ENCODE measurements around the gene CPOX. TPM values are rescaled to one million over a fixed set of nuclear protein-coding genes. Genes with fewer than 3 reads are reported as not detected.
"Not testable (repeated sequence)": the region's sequence is repeated elsewhere in the genome, so short reads cannot be mapped to it uniquely, and the experiment has no call there.

Gene CPOX
- 22.1 and 27.8 TPM in 2 replicates for total RNA-seq

DNA sequence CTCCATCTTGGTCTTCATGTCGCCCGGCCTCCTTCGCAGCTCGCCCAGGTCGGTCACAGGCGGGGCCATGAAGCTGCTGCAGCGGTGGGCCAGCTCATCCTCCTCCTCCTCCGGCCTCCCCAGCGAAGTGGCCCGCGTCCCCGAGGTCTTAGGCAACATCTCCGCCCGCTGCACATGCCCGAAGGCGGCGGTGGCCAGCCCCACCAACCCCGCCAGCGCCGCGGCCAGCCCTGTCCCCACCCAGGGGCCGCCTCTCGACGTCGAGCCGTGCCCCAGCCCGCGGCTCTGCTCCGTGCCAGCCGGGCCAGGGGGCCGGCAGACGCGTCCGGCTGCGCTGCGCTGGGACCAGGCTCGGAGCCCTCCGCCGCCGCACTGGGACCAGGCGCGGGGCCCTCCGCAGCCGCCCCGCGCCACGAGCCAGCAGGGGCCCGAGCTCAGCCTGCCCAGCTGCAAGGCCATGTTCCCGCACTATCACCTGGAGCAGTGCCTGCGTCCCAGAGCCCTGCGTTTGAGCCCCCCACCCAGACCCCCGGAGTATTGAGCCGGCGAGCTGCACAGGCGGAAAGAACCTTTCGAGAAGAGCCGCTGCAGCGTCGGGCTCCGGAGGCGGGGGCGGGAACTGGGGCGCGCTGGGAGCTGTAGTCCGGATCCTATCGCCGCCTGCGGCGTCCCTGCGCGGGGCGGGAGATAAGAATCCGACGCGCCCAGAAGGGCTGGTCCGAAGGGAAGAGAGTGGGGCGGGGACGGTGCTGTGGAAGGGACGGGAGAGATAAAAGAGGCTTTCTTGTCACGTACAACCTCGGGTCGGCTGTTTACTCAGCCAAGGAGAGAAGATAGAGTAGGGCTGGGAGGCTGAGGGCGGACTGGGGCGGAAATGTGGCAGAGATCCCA lies at the start of gene CPOX:
TSS of gene CPOX (minus strand) at position 566 of the 891 bp plus-strand sequence. CDS start at position 459, 107 bp downstream.
- DNase-seq (ENCODE audit: low read depth), result peak; percentile 64

DNA sequence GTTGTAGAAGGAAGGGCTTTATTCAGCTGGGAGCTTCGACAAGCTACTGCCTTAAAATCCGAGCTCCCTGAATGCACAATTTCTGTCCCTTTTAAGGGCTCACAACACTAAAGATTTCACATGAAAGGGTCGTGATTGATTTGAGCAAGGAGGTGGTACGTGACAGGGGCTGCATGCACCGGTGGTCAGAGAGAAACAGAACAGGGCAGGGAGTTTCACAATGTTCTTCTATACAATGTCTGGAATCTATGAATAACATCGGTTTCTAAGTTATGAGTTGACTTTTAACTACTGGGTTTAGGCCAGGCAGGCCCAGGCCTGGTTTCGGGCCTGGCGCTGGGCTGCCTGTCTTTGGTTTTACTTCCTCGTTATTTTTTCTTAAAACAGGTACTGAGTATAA lies 49.4 kb upstream of the CPOX start:
- not testable (repeated sequence) for DNase-seq (ENCODE audit: low read depth)

DNA sequence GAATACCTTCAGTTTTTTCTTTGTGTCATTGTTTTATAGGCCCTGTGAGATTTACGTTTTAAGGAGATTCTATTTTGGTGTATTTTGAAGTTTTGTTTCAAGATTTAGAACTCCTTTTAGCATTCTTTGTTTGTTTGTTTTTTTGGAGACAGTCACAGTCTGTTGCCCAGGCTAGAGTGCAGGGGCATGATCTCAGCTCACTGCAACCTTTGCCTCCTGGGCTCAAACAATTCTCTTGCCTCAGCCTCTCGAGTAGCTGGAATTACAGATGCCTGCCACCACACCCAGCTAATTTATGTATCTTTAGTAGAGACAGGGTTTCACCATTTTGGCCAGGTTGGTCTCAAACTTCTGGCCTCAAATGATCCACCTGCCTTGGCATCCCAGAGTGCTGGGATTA lies 48.3 kb upstream of the CPOX start:
- DNase-seq (ENCODE audit: low read depth), result not testable (repeated sequence)

DNA sequence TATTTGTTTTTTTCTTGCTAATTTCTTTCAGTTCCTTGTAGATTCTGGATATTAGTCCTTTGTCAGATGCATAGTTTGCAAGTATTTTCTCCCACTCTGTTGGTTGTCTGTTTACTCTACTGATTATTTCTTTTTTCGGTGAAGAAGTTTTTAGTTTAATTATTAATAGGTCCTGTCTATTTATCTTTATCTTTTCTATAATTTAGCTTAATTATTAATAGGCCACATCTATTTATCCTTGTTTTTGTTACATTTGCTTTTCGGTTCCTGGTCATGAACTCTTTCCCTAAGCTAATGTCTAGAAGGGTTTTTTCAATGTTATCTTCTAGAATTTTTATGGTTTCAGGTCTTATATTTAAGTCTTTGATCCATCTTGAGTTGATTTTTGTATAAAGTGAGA lies 45.1 kb upstream of the CPOX start:
- DNase-seq (ENCODE audit: low read depth), result not testable (repeated sequence)

DNA sequence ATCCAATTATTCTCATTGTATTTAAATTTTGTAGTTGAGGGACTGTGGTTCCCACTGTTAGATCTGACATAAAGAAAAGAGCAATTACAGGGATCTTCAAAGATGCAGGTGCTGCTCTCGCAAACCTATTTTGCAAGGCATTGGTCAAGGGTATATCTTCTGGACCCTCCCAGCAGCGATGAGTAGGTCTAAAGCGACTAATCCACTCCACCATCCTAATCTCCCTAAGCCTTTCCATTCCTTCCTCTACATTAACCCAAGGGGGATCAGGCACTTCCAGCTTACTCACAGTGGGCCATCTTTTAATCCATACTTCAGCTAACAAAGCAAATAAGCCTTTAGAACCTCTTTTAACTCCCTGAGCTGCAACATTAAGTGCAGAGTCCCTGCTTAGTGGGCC lies 37.0 kb upstream of the CPOX start:
- DNase-seq (ENCODE audit: low read depth), result no peak

DNA sequence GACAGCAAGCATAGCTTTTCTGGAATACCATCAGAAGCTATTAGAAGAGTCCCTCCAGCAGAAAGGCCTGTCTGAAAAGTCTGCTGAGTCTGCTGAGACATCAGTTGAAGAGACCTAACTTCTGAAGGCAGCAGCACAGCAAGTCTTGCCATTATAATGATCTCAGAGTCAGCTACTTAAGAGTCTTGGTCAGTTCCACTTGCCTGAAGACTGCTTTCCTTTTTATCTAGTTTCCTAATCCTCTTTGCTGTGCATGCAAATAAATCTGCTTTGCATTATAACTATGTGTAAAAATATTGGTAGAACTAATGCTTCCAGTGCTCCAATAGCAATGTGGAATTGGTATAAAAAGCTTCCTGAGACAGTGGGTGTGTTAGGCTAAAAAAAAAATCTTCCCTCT lies 34.9 kb upstream of the CPOX start:
- DNase-seq (ENCODE audit: low read depth), result no peak

DNA sequence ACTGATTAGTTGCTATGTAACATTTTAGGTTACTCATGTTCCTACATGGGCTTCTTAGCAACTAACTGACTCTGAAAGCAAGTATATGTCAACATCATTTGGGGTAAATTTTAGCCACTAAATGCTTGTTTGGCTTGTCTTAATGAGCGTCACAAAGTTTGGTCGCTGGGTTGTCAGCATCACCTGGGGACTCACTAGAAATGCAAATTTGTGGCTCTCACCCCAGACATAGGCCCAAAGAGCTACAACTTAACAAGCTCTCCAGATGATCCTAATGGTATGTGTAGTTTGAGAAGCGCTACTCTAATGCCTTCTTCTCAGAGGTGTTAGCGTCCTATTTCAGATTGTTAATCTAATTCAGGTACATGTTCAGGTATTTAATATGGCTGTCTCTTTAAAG lies 32.7 kb upstream of the CPOX start:
- no peak for DNase-seq (ENCODE audit: low read depth)

DNA sequence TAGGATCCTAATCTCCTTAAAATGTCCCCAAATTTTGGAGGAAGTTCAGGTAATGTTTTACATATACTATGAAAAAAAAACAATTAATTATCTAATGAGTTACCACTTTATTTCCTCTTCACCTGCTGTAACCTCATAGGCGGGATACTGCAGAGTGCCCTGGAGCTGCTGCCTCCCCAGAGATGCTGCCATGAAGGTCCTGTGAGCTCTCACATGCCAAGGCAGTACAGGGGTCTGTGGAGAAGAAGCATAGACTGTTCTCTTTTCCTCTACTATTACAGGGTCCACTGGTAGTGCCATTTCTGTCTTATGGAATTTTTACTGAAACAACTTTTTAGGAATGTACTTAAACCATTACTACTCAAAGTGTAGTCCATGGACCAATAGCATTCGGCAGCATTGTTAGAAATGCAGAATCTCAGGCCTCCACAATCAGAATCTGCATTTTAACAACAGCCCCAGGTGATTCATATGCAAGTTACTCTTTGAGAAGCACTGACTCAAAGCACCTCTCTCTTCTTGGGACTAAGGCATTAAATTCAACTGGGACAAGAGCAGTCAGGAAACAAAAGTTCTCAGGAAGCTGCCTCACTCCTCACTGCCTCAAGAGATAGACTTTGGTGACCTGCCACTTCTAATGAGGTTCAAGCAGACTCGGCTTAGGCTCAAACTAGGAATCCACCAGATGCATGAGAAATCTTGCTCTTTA lies 30.3 kb upstream of the CPOX start:
- DNase-seq (ENCODE audit: low read depth), result no peak

DNA sequence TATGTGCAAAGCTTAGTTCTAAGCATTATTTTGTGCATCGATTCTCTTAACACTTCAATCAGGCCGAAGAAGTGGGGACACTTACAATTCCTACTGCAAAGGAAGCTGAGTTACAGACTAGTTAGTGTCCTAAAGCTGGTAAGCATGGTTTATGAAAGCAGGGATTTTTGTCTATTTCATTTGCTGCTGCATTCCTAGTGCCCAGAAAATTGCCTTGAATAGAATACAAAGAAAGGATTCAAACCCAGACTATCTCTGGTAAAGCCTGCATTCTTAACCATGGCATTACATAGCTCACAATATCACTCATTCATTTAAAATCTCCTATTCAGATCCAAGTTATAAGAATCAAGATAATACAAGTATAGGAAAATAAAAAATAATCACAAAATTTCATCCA lies 24.4 kb upstream of the CPOX start:
- no peak for DNase-seq (ENCODE audit: low read depth)

DNA sequence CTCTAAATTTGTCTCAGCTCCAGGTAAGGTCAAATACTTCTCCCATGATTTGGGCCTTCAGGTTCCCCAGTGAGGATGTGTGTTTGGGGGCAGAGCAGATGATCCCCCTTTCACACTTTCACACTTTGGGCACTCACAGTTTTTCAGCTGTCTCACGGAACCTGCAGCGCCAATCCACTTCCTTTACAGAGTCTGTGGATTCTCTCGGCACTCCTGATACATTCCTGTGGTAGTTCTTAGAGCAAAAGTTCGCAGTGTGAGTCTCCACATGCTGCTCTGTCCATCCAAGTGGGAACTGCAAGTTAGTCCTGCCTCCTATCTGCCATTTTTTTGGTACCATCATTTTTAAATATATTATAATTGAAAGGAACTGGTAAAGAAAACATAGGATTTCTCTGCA lies 20.2 kb upstream of the CPOX start:
- DNase-seq (ENCODE audit: low read depth), result peak; percentile 28

DNA sequence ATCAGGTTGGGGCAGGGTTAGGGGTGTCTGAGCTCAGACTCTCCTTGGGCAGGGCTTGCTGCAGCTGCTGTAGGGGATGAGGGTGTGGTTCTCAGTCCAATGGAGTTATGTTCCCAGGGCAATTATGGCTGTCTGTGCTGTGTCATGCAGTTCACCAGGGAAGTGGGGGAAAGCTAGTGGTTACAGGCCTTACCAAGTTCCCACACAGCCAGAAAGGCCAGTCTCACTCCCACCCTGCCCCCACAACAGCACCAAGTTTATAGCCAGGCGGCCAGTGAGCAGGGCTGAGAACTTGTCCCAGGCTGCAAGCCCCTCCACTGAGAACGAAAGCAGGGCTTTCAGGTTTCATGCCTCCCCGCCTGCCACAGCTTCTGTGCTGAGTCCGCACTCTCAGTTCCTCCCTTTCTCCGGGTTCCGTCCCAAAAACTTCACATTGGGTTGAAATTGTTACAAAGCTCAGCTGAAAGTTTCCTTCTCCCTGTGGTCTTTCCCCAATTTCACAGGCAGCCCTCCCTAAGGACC lies 19.6 kb upstream of the CPOX start:
- DNase-seq (ENCODE audit: low read depth), result no peak

DNA sequence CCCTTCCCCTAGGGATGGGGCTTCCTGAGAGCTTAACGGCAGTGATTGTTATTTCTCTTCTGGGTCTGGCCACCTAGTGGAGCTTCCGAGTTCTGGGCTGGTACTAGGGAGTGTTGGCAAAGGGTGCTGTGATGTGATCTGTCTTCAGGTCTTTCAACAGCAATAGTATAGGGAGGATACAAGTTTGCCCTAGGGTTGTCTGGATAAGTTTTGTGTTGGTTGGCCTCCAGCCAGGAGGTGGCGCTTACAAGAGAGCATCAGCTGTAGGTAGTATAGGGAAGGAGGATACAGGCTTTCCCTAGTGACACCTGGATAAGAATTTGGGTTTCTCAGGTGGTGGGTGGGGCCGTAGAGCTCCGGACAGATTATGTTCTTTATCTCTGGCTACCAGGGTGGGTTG lies 19.2 kb upstream of the CPOX start:
- DNase-seq (ENCODE audit: low read depth), result no peak

DNA sequence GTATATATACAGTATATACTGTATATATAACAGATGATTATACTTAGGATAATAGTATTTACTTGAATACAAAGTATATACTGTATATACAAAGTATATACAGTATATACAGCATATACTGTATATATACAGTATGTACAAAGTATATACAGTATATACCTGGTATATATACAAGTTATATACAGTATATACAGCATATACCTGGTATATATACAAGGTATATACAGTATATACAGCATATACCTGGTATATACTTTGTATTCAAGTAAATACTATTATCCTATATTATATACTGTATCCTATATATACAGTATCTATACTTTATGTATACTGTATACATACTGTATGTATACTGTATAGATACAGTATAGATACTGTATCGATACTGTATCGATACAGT lies 14.6 kb upstream of the CPOX start:
- no peak for DNase-seq (ENCODE audit: low read depth)

DNA sequence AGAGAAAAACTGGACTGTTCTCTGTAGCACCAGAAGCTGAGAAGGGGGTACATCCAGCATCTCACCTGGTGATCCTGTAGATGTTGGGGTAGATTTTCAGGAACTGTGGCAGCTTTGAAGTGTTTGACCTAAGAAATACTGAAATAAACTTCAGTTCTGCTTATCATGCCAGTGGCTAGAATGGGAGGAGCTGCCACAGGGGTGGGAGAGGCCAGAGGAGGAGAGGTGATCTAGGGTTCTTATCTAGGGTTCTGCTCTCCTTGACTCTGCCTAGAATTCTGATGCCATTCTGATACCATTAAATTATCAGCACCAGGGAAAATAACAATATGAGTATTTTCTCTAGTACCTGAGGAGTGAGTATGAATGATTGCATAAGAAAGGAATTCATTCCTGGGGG lies 10.2 kb upstream of the CPOX start:
- no peak for DNase-seq (ENCODE audit: low read depth)

DNA sequence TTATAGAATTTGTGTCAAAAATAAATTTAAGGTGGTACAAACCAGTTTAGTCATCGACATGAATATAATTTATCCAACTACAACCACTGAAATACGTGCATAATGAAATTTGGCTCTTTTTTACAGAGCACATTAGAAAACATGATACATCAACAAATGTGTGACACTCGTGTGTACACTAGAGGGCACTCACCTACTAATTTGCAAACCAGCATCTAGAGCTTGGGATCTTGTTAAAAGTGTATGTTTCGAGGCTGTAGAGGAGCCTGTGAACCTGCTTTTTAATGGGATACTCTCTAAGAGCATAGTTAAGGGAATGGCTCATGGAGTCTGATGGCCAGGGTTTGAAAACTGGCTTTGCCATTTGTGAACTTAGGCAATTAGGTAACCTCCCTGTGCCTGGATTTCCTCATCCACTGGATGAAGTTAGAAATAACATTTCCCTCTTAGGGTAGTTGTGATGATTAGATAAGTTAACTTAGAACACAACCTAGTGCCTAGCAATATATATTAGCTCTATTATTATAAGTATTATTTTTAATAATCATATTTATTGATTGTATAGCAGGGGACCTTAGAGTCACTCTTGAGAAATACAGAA lies 8.8 kb upstream of the CPOX start:
- DNase-seq (ENCODE audit: low read depth), result peak; percentile 79

DNA sequence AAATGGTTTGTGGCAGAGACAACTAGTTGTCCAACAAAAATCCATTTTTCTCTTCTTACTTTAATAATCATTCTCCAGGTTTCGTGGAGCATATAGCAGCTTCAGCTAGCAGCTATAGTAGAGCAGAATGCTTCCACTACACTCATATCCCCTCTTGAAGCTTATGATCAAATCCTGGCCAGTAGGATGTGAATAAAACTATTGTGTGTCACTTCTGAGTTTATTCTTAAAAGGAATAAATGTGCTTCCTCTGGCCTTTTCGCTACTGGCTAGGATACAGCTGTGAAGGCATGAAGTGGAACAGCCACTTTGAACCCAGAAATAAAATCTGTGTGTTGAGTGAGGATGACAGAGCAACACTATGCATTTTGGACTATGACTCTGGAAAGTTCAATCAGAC lies 7.8 kb upstream of the CPOX start:
- no peak for DNase-seq (ENCODE audit: low read depth)

DNA sequence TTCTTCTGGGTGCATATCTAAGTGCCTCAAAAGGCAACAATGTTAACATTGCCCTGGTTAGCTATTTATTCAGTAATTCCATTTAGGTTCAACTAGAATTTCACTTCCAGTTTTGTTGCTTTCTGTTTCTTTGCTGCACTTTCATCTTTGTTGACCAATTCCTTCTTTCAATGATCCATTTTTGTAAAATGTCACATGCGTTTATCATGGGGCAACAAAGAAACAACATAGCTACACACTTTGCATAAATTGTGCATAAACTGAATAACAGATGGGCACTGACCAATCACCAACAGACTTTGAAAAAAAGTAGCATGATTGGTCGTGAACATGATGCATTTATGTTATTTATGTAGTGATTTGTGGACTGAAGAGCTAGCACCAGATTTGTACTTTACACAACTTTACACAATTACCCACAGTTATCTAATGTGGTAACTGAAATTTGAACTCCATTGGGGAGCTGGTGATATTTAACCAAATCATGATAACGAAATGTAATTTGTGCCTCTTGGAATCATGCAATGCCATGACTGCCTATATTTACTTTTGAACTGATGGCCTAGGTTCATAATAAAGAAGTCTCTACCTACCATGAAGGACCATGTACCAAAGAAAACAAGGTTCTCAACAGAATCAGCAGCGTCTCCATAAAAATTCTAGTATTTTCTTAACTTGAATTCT lies 7.1 kb upstream of the CPOX start:
- DNase-seq (ENCODE audit: low read depth), result no peak

DNA sequence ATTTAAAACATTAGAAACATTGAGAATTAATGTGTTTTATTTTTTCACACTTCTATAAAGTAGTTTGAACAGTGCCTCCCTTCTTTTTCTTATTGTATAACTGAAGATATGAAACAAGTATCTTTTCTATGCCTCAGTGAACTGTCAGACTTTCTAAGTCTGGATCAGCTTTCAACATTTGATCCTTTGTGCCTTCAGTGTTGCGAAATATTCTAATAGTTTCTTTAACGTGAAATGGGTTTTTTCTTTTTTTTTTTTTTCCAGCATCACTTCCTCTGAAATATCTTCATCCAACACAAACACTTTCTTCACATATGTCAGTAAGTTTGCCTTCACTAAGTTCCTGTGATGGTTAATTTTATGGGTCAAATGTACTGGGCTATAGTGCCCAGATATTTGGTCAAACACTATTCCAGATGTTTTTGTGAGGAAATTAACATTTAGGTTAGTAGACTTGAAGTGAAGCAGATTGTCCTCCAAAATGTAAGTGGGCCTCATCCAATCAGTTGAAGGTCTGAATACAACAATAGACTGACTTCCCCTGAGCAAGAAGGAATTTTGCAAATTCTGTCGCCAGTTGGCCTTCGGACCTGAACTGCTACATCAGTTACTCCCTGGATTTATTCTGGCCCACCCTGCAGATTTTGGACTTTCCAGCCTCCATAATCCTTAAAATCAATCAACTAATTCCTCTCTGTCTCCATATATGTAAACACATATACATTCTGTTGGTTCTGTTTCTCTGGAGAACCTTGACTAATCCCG lies 6.4 kb upstream of the CPOX start:
- peak; percentile 32 for DNase-seq (ENCODE audit: low read depth)

DNA sequence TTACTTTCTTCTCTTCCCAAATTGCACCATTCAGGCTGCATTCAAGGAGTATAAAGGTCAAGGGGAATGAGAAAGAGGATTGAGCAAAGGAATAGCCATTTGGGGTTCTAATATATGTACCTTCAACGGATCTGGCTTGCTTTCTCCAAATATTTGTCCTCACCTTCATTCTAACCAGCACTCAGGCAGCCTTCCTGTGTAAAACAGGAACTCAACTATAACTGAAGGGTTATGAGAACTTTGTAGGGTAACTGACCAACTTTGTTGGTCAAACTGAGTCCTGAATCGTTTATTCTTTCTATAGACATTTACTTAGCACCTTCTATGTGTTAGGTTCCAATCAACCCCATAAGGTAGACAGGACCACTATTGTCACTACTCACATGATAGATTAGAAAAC lies 5.1 kb upstream of the CPOX start:
- no peak for DNase-seq (ENCODE audit: low read depth)

DNA sequence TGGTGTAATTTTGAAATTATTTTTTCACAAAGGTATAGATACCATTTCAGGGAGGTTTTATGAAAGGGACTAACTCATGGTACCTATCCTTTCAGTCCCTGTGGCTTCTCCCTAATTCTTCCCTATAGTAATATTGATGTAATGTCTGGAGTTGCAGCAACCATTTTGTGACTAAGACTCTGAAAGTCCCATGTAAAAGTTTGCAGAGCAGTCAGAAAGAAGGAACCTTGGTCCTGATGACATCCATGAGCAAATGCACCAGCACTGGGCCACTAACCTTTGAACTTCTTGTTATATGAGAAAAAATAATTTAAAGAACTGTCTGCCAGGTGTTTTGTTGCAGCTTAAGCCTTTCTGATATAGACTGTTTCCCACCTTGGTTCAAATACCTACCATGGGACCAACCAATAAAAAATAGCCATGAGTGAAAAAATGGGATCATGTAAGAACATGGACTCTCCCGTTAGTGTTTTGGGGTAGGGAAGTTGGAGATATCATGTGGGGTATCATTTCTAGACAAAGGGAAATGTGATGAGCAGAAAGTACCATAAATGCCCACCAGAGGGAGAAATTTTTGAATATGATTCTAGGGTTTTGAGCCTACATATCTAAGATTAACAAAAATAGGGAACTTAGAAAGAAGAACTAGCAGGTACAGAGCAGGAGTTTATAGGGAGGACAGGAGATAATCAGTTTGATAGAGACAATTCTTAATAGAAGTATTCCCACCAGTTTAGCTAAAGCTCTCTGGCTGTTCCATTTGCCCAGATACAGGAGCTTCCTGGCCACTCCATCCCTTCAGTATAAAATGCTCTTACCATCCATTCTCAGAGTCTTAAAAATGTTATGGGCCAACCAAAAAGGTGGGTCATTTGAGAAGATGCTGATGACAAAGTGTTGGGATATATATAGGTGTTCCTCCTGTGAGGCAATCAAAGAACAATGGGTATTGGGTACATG lies 3.4 kb upstream of the CPOX start:
- DNase-seq (ENCODE audit: low read depth), result no peak

Measured in renal cortical epithelial cell (primary cell).